ENCODE data around the gene C10orf53.

Gene C10orf53, protein sequence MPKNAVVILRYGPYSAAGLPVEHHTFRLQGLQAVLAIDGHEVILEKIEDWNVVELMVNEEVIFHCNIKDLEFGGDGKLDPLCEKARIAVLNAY

DNA sequence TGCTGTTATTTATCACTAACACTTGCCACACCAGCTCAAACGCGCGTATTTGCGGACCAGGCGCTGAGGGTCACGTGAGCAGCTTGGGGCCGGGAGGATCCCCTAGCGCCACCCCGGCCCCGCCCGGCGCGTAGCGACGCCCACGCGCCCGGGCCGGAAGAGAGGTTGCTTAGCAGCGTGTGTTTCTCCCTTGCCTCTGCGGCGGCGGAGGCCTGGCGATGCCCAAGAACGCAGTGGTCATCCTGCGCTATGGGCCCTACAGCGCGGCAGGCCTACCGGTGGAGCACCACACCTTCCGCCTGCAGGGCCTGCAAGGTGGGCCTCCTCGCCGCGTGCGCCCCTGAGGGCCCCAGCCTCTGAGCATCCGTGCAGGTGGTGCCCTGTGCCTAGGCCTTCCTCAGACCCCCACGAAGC lies at the start of gene C10orf53:
Gene C10orf53 (plus strand): TSS at position 172 of the 414 bp plus-strand sequence. CDS start 47 bp downstream, at position 219.
- H3K4me1 Mint-ChIP-seq: no peaks in the 10 kb centered on the region
- no peak within 1 kb of the TSS for H3K4me3 Mint-ChIP-seq
- DNase-seq (ENCODE audit: low spot score in 2 of 2): no peak
- peaks cover 78% of the 10 kb centered on the region for H3K27me3 Mint-ChIP-seq
- H3K27ac Mint-ChIP-seq (ENCODE audit: low read depth): no peak within 1 kb of the TSS
- H3K36me3 Mint-ChIP-seq (ENCODE audit: insufficient read depth): no peaks in the 10 kb centered on the region
- no peak for ATAC-seq (replicated peaks; ENCODE audit: extremely low read depth, poor library complexity, severe bottlenecking)
- peaks cover 12% of the 10 kb centered on the region for H3K9me3 Mint-ChIP-seq

DNA sequence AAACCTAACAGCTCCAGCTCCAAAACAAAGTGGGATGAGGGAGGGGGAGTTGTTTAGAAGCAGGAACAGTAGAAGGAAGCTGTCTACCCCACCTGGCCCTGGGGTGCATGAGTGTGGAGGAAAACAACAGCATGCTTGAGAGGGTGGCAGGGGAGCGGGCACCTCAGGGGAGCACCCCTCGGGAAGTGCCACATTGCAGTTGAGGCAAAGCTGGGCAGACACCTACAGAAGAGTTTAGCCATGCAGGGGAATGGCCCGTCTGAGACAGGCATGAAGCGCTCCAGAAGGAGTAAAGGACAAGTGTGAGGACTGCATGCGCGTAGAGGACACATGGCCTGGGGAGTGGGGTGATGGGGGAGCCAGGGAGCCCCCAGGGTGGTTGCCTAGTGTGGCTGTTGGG lies 47.5 kb upstream of the C10orf53 start:
- H3K4me1 Mint-ChIP-seq: no peaks in the 10 kb centered on the region
- no peaks in the 10 kb centered on the region for H3K9me3 Mint-ChIP-seq
- no peak overlapping the region for H3K27ac Mint-ChIP-seq (ENCODE audit: low read depth)
- peaks cover under 1% of the 10 kb centered on the region for H3K27me3 Mint-ChIP-seq
- no peak overlapping the region for H3K4me3 Mint-ChIP-seq
- ATAC-seq (replicated peaks; ENCODE audit: extremely low read depth, poor library complexity, severe bottlenecking) (no peak), DNase-seq (ENCODE audit: low spot score in 2 of 2) (no peak)
- H3K36me3 Mint-ChIP-seq (ENCODE audit: insufficient read depth): no peaks in the 10 kb centered on the region

DNA sequence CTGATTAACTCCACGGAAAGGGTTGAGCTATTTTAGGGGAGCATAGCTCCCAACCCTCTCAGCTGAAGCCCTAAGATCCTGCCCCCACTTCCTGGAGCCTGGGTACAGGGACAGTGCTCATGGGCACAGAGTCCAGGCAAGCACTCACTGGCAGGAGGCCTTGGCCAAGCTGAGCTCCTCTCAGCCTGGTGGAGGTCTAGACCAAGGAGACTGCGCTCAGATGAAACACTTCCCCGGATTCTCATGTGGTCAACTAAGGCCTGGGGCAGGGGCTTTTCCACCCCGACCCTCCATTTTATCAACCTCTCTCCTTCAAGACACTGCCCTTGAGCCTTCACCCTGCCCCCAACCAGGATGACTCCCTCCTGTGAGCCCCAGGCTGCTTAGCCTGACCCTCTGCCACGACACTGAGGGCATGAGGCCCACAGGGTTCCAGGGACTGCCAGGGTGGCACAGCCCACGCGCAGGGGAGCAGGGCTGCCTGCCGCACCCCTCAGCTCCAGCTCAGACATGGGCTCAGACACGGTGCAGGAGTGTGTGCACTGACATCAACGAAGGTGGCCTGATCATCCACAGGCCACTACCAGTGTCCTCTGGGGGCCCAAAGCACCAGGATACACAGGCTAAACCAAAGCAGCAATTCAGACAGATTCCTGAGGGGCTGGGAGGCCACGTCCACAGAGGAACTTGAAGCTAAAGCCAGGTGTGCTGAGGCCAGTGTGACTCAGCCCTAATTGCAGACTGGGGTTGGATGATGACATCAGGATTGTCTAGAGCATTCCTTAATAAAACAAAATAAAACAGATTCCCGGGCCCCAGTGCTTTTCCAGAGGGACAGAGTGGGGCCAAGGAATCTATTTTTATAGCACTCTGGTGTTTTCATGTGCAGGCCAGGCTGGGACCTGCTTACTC lies 46.8 kb upstream of the C10orf53 start:
- H3K9me3 Mint-ChIP-seq: no peaks in the 10 kb centered on the region
- no peak overlapping the region for H3K27ac Mint-ChIP-seq (ENCODE audit: low read depth)
- no peaks in the 10 kb centered on the region for H3K36me3 Mint-ChIP-seq (ENCODE audit: insufficient read depth)
- no peak overlapping the region for H3K4me3 Mint-ChIP-seq
- no peaks in the 10 kb centered on the region for H3K4me1 Mint-ChIP-seq
- peaks cover 7% of the 10 kb centered on the region for H3K27me3 Mint-ChIP-seq
- DNase-seq (ENCODE audit: low spot score in 2 of 2): no peak
- no peak for ATAC-seq (replicated peaks; ENCODE audit: extremely low read depth, poor library complexity, severe bottlenecking)

DNA sequence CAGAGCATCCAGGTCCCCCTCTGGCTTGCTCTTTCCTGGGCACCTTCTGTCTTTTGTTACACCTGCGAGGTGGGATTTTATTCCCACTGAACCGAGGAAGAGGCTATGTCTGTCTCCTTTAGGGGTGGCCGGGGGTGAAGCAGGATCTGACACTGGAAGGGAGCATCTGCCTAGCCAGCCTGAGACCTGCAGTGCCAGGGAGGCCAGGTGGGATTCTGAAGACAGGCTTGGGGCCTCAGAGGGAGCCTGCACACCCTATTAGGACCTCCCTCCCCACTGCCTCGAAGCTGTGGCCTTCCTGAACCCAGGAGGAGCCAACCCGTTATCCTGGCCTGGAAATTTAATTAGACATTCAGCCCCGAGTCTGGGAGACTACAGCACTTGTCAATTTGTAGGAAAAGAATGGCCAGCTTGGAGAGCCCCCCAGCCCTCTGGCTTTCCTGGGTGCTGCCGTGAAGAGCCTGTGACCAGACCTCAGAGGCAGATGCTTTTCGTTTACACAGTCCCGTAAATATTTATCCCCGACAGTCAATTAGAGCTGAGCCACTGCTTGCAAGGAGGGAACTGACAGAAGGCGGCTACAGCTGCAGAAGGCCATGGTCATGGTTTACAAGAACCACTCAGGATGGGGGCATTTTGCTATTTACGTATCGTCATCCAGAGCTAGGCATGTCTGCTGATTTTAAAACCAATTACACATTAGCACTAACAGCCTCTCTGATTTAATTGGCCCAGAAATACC lies 46.0 kb upstream of the C10orf53 start:
- ATAC-seq (replicated peaks; ENCODE audit: extremely low read depth, poor library complexity, severe bottlenecking): no peak
- Mint-ChIP-seq H3K27me3 (peaks cover 16% of the 10 kb centered on the region), H3K4me1 (no peaks in the 10 kb centered on the region), H3K36me3 (ENCODE audit: insufficient read depth) (no peaks in the 10 kb centered on the region), H3K27ac (ENCODE audit: low read depth) (no peak overlapping the region), H3K4me3 (no peak overlapping the region), H3K9me3 (no peaks in the 10 kb centered on the region)
- DNase-seq (ENCODE audit: low spot score in 2 of 2): no peak

DNA sequence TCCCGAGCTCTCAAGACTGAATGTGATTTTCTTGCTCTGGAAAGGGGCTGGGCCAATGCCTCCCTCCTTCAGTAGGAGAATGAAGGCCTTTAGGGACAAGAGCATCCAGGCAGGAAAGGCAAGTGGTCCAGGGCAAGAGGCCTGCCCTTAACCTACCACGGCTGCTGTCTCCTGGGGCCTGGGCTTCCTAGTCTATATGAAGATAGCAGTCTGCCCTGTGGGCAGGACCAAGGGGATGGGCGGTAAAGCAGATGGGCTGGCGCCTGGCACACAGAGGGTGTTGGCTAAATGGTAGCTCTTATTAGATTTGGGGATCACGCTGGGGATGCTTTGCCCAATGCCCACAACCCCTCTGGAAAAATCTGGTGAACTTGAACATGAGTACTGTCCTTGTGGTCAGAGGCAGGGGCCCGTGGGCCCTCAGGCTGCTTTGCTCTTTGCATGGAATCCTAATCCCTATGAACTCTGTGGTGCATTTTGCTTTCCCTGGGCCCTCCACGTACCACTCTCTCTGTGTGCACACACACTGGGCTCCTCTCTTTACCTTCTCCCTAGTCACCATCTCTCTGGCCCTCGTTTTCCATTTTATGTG lies 45.3 kb upstream of the C10orf53 start:
- Mint-ChIP-seq H3K9me3 (no peaks in the 10 kb centered on the region), H3K4me1 (no peaks in the 10 kb centered on the region), H3K27me3 (peaks cover 17% of the 10 kb centered on the region), H3K27ac (ENCODE audit: low read depth) (no peak overlapping the region), H3K36me3 (ENCODE audit: insufficient read depth) (no peaks in the 10 kb centered on the region), H3K4me3 (no peak overlapping the region)
- ATAC-seq (replicated peaks; ENCODE audit: extremely low read depth, poor library complexity, severe bottlenecking) (no peak), DNase-seq (ENCODE audit: low spot score in 2 of 2) (no peak)

DNA sequence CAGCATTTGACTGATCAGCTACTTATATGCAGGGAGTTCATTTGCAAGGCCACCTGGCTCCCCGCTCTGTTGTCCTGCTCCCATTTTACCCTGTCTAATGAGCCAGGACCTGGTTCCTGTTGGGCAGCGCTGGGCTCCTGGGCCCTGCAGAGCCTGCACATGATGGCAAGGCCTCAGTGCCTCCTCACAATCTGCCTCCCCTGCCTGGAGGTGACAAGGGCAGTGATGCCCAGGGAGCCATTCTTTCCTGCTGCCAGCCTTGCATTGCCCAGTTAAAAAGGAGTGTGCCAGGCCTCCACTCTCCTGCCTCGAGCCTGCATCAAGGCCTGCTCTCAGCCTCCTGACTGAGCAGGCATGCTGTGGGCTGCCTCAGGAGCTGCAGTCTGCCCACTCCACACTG lies 37.1 kb upstream of the C10orf53 start:
- Mint-ChIP-seq H3K4me3 (no peak overlapping the region), H3K36me3 (ENCODE audit: insufficient read depth) (no peaks in the 10 kb centered on the region), H3K27ac (ENCODE audit: low read depth) (no peak overlapping the region), H3K9me3 (no peaks in the 10 kb centered on the region), H3K27me3 (peaks cover 80% of the 10 kb centered on the region), H3K4me1 (no peaks in the 10 kb centered on the region)
- DNase-seq (ENCODE audit: low spot score in 2 of 2) (no peak), ATAC-seq (replicated peaks; ENCODE audit: extremely low read depth, poor library complexity, severe bottlenecking) (no peak)

DNA sequence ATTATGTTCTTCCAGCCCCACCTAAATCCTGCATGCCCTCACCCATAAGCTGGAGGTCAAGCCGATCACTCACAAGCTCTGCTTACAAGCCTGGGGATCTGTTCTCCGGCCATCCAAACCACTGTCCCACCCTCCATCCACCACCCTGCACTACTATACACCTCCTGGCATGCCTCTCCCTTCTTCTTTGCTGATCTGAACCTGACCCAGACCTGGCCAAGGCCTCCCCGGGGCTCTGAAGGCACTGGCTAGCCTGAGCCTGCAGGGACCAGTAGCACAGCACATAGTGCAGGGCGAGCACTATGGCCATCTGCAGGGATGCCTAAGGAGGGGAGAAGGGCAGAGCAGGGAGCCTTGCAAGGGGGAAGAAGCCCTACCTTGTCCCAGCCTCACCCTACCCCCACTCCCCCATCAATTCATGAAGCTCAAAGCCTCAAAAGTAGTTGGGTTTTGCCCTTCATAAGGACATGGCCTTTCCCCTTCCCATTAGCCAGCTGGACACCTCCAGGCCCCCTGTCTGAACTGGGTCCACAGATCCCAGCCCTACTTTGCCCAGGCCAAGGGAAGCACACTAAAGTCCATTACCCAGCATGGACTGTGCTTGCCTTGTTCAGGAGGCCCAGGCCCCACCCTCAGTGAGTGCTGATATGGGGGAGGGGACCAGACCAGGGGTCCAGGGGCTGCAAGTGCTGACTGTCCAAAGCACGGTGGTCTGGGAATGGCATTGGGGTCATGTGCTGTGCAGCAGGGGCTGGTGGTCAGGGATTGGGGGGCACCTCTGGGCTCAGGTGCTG lies 36.0 kb upstream of the C10orf53 start:
- Mint-ChIP-seq H3K27me3 (peaks cover 69% of the 10 kb centered on the region), H3K27ac (ENCODE audit: low read depth) (no peak overlapping the region), H3K4me3 (no peak overlapping the region), H3K4me1 (no peaks in the 10 kb centered on the region), H3K9me3 (no peaks in the 10 kb centered on the region), H3K36me3 (ENCODE audit: insufficient read depth) (no peaks in the 10 kb centered on the region)
- DNase-seq (ENCODE audit: low spot score in 2 of 2): no peak
- no peak for ATAC-seq (replicated peaks; ENCODE audit: extremely low read depth, poor library complexity, severe bottlenecking)

DNA sequence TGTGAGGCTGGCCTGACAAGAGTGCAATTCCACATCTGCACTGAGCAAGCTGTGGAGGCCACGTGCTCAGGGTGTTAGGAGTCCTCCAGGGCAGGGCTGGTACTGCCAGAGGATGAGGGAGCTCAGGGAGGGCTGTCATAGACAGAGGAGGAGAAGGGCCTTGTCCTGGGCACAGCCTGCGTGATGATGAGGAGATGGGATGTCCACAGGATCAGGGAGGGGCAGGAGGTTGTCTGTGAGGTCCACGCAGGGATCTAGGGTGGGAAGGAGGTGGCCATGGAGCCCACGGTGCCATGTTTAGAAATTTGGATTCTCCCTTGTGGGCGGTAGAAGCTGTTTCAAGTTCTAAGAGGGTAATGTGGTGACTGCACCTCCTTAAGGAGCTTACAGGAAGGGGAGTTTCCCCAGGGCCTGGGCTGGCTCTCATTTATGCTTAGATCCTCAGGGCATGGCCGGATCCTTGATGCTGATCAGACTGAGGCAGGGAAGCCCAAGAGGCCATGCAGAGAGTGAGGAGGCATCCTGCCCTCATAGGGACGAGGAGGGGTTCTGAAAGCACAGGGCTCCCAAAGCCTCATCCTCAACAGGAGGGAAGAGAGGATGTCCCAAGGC lies 35.3 kb upstream of the C10orf53 start:
- no peak for ATAC-seq (replicated peaks; ENCODE audit: extremely low read depth, poor library complexity, severe bottlenecking)
- no peaks in the 10 kb centered on the region for H3K9me3 Mint-ChIP-seq
- H3K4me1 Mint-ChIP-seq: peaks cover 4% of the 10 kb centered on the region
- peaks cover 67% of the 10 kb centered on the region for H3K27me3 Mint-ChIP-seq
- DNase-seq (ENCODE audit: low spot score in 2 of 2): no peak
- no peak overlapping the region for H3K4me3 Mint-ChIP-seq
- no peaks in the 10 kb centered on the region for H3K36me3 Mint-ChIP-seq (ENCODE audit: insufficient read depth)
- H3K27ac Mint-ChIP-seq (ENCODE audit: low read depth): no peak overlapping the region

DNA sequence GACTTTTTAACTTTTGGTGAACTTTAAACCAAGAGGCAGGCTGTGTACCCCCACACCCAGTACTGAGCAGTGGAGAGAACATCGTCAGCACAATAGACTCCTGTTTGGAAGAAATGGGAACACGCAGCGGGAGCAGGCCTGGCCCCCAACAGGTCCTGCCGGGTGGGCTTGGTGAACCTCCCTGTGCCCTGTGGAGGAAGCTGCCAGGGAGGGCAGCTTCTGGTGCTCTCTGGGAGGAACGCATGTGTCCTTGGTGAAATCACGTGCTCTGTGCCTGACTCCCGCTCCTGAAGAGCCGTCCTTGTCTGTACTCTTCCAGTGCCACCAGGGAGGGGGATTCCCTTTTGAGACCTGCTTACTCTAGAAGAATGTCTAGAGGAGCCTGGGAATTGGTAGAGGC lies 34.0 kb upstream of the C10orf53 start:
- no peak overlapping the region for H3K27ac Mint-ChIP-seq (ENCODE audit: low read depth)
- ATAC-seq (replicated peaks; ENCODE audit: extremely low read depth, poor library complexity, severe bottlenecking) (no peak), DNase-seq (ENCODE audit: low spot score in 2 of 2) (no peak)
- H3K4me3 Mint-ChIP-seq: no peak overlapping the region
- peaks cover 8% of the 10 kb centered on the region for H3K4me1 Mint-ChIP-seq
- no peaks in the 10 kb centered on the region for H3K36me3 Mint-ChIP-seq (ENCODE audit: insufficient read depth)
- peaks cover 61% of the 10 kb centered on the region for H3K27me3 Mint-ChIP-seq
- no peaks in the 10 kb centered on the region for H3K9me3 Mint-ChIP-seq

DNA sequence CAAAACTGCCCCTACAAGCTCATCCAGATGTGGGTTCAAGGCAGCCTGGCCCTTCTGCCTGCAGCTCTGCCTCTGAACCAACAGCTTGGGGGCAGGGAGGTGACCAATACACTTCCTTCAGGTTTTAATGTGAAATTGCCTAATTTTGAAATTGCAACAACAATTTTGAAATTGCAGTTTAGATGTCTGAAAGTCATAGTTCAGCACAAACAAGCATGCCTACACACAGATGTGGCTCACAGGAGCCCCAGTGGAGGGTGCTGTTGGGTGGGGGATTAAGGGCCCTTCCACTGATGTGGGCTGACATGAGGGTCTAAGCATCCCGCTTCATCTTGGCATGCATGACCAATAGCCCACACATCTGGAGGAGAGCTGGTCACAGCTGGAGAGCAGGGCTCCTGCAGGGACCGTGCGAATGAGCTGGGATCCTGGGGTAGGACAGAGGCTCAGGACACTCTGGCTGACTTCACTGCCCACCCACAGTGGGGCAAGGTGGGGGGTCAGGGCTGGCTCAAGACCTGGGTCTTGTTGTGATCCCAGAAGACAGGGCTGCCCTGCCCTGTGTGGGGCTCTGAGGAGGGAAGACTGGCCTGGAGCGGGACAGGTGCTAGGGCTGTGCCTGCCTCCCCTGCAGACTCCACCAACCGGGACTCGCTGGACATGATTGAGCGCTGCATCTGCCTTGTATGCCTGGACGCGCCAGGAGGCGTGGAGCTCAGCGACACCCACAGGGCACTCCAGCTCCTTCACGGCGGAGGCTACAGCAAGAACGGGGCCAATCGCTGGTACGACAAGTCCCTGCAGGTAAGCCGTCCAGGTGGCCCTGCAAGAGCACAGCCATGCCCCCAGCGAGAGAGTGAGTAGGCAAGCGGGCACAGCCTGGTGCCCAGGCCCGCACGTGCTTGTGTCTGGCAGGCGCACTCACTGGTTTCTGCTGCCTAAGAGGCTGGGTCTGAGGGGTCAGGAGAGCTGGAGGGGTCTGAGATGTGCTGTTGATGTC lies 33.3 kb upstream of the C10orf53 start:
- Mint-ChIP-seq H3K36me3 (ENCODE audit: insufficient read depth) (no peaks in the 10 kb centered on the region), H3K4me1 (peaks cover 8% of the 10 kb centered on the region), H3K27ac (ENCODE audit: low read depth) (no peak overlapping the region), H3K9me3 (no peaks in the 10 kb centered on the region), H3K4me3 (no peak overlapping the region), H3K27me3 (peaks cover 58% of the 10 kb centered on the region)
- ATAC-seq (replicated peaks; ENCODE audit: extremely low read depth, poor library complexity, severe bottlenecking) (no peak), DNase-seq (ENCODE audit: low spot score in 2 of 2) (no peak)

DNA sequence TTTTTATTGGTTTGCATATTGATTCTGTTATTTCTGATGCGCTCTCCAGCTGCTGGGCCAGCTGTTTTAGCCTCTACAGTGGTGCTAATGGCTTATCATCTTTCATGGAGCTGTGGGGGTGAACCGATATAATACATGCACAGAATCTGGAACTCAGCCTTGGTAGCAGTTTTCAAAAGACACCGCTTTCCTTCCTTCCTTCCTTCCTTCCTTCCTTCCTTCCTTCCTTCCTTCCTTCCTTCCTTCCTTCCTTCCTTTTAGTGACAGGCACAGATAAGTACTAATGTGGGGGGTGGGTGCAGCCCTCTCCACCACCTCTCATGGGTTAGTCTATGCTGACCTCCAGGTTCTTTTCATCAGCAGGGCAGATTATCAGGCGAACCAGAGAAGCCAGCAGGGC lies 31.9 kb upstream of the C10orf53 start:
- no peak overlapping the region for H3K27ac Mint-ChIP-seq (ENCODE audit: low read depth)
- ATAC-seq (replicated peaks; ENCODE audit: extremely low read depth, poor library complexity, severe bottlenecking) (no peak), DNase-seq (ENCODE audit: low spot score in 2 of 2) (no peak)
- H3K36me3 Mint-ChIP-seq (ENCODE audit: insufficient read depth): no peaks in the 10 kb centered on the region
- H3K9me3 Mint-ChIP-seq: no peaks in the 10 kb centered on the region
- H3K4me1 Mint-ChIP-seq: peaks cover 8% of the 10 kb centered on the region
- no peak overlapping the region for H3K4me3 Mint-ChIP-seq
- peaks cover 48% of the 10 kb centered on the region for H3K27me3 Mint-ChIP-seq

Measured in central memory CD8-positive, alpha-beta T cell (primary cell).